Measurements from ENCODE around the gene ZKSCAN3.
A peak's percentile ranks its signal among the peaks of the same experiment; 100 is the strongest.

ZKSCAN3 gene

GRCh38 chr6:28340310-28341095 lies 9.2 kb upstream of the ZKSCAN3 start:
- Mint-ChIP-seq H3K9me3 (no peaks in the 10 kb centered on the region), H3K4me1 (no peaks in the 10 kb centered on the region), H3K36me3 (ENCODE audit: low read depth) (no peaks in the 10 kb centered on the region), H3K27ac (no peak overlapping the region), H3K4me3 (peak overlapping the region in 1 of 3 experiments; percentile 29), H3K27me3 (ENCODE audit: low read depth) (peaks cover 5% of the 10 kb centered on the region)
- TF ChIP-seq CTCF (IDR thresholded peaks at IDR 0.05; ENCODE audit: unreplicated experiment in 3 of 3), result no peak

- no peaks in the 10 kb centered on the region for H3K36me3 Mint-ChIP-seq (ENCODE audit: low read depth)
- TF ChIP-seq CTCF (IDR thresholded peaks at IDR 0.05; ENCODE audit: unreplicated experiment in 3 of 3), result no peak
- H3K9me3 Mint-ChIP-seq, result no peaks in the 10 kb centered on the region
- no peak overlapping the region for H3K27ac Mint-ChIP-seq
- no peaks in the 10 kb centered on the region for H3K4me1 Mint-ChIP-seq
- peaks cover 13% of the 10 kb centered on the region for H3K27me3 Mint-ChIP-seq (ENCODE audit: low read depth)
- H3K4me3 Mint-ChIP-seq, result no peak overlapping the region
Observed at GRCh38 chr6:28343898-28344677, 5.7 kb upstream of the ZKSCAN3 start.

- Mint-ChIP-seq H3K4me1 (peaks cover 8% of the 10 kb centered on the region), H3K9me3 (no peaks in the 10 kb centered on the region), H3K27me3 (ENCODE audit: low read depth) (peaks cover 13% of the 10 kb centered on the region), H3K27ac (no peak overlapping the region), H3K36me3 (ENCODE audit: low read depth) (no peaks in the 10 kb centered on the region), H3K4me3 (no peak overlapping the region)
- TF ChIP-seq CTCF (IDR thresholded peaks at IDR 0.05; ENCODE audit: unreplicated experiment in 3 of 3), result no peak
Observed at GRCh38 chr6:28345201-28345600, 4.5 kb upstream of the ZKSCAN3 start.

- peaks cover 3% of the 10 kb centered on the region for H3K36me3 Mint-ChIP-seq (ENCODE audit: low read depth)
- peaks cover 23% of the 10 kb centered on the region for H3K4me1 Mint-ChIP-seq
- H3K27ac Mint-ChIP-seq, result no peak overlapping the region
- H3K4me3 Mint-ChIP-seq, result no peak overlapping the region
- no peaks in the 10 kb centered on the region for H3K9me3 Mint-ChIP-seq
- no peak for TF ChIP-seq CTCF (IDR thresholded peaks at IDR 0.05; ENCODE audit: unreplicated experiment in 3 of 3)
- H3K27me3 Mint-ChIP-seq (ENCODE audit: low read depth), result peaks cover 13% of the 10 kb centered on the region
Observed at GRCh38 chr6:28347119-28347518, 2.6 kb upstream of the ZKSCAN3 start.

GRCh38 chr6:28349344-28349891 lies 329 bp upstream of the ZKSCAN3 start:
- peaks cover 15% of the 10 kb centered on the region for H3K36me3 Mint-ChIP-seq (ENCODE audit: low read depth)
- H3K9me3 Mint-ChIP-seq, result no peaks in the 10 kb centered on the region
- peaks cover 13% of the 10 kb centered on the region for H3K27me3 Mint-ChIP-seq (ENCODE audit: low read depth)
- H3K27ac Mint-ChIP-seq, result peak overlapping the region; percentile 94 to 98 (median 96)
- no peak for TF ChIP-seq CTCF (IDR thresholded peaks at IDR 0.05; ENCODE audit: unreplicated experiment in 3 of 3)
- peak overlapping the region; percentile 98 to 99 (median 98) for H3K4me3 Mint-ChIP-seq
- H3K4me1 Mint-ChIP-seq, result peaks cover 41% of the 10 kb centered on the region

Measured in nephron (organoid).